ENCODE results near the gene SLC9A7.

Gene SLC9A7

GRCh38 chrX:46754586-46755061, 4.3 kb downstream of the SLC9A7 start:
- Histone ChIP-seq H4K20me1 (ENCODE audit: insufficient read depth, low read length, poor library complexity, severe bottlenecking) (no peaks in the 10 kb centered on the region), H3K36me3 (ENCODE audit: insufficient read depth, low read length) (no peaks in the 10 kb centered on the region), H3F3A (ENCODE audit: low read depth) (no peaks in the 10 kb centered on the region), H3K79me2 (ENCODE audit: insufficient read depth, low read length) (0 out of 2 replicates have a peak, but pooled peaks cover 6% of the 10 kb centered on the region), H3K4me2 (ENCODE audit: low read depth, low read length, poor library complexity, severe bottlenecking) (peak overlapping the region; percentile 43), H2AFZ (ENCODE audit: low read length) (no peak overlapping the region), H3K9me2 (replicated peaks; ENCODE audit: low read depth, low read length) (no peaks in the 10 kb centered on the region), H3K9ac (ENCODE audit: low read depth, low read length, poor library complexity, severe bottlenecking) (peak overlapping the region; percentile 39), H3K4me3 (ENCODE audit: low read length, poor library complexity, severe bottlenecking) (peak overlapping the region; percentile 16), H3K4me1 (ENCODE audit: insufficient read depth, low read length, poor library complexity, severe bottlenecking) (peaks cover 27% of the 10 kb centered on the region), H3K9me3 (ENCODE audit: insufficient read depth, low read depth, low read length) (no peaks in the 10 kb centered on the region), H3K27me3 (ENCODE audit: insufficient read depth, low read length, poor library complexity, severe bottlenecking) (no peaks in the 10 kb centered on the region)
- no peak for TF ChIP-seq EZH2phosphoT487 (IDR thresholded peaks at IDR 0.05; ENCODE audit: borderline replicate concordance)
- TF ChIP-seq CTCF (conservative IDR thresholded peaks at IDR 0.05; ENCODE audit: low read length): no peak

- Histone ChIP-seq H3K9ac (ENCODE audit: low read depth, low read length, poor library complexity, severe bottlenecking) (no peak overlapping the region), H3K4me3 (ENCODE audit: low read length, poor library complexity, severe bottlenecking) (peak overlapping the region; percentile 16)
- TF ChIP-seq EZH2phosphoT487 (IDR thresholded peaks at IDR 0.05; ENCODE audit: borderline replicate concordance) (no peak), CTCF (conservative IDR thresholded peaks at IDR 0.05; ENCODE audit: low read length) (no peak)
These were observed 4.9 kb downstream of the SLC9A7 start for GRCh38 chrX:46754036-46754435.

GRCh38 chrX:46750889-46751288, 8.0 kb downstream of the SLC9A7 start:
- Histone ChIP-seq H3K4me1 (ENCODE audit: insufficient read depth, low read length, poor library complexity, severe bottlenecking) (peaks cover 10% of the 10 kb centered on the region), H3K27me3 (ENCODE audit: insufficient read depth, low read length, poor library complexity, severe bottlenecking) (no peaks in the 10 kb centered on the region), H3K36me3 (ENCODE audit: insufficient read depth, low read length) (no peaks in the 10 kb centered on the region), H3K4me2 (ENCODE audit: low read depth, low read length, poor library complexity, severe bottlenecking) (no peak overlapping the region), H4K20me1 (ENCODE audit: insufficient read depth, low read length, poor library complexity, severe bottlenecking) (no peaks in the 10 kb centered on the region), H3K9me3 (ENCODE audit: insufficient read depth, low read depth, low read length) (no peaks in the 10 kb centered on the region), H3K4me3 (ENCODE audit: low read length, poor library complexity, severe bottlenecking) (no peak overlapping the region), H2AFZ (ENCODE audit: low read length) (no peak overlapping the region), H3K9me2 (replicated peaks; ENCODE audit: low read depth, low read length) (no peaks in the 10 kb centered on the region), H3F3A (ENCODE audit: low read depth) (no peaks in the 10 kb centered on the region), H3K79me2 (ENCODE audit: insufficient read depth, low read length) (no peaks in the 10 kb centered on the region), H3K9ac (ENCODE audit: low read depth, low read length, poor library complexity, severe bottlenecking) (no peak overlapping the region)
- TF ChIP-seq EZH2phosphoT487 (IDR thresholded peaks at IDR 0.05; ENCODE audit: borderline replicate concordance): no peak
- TF ChIP-seq CTCF (conservative IDR thresholded peaks at IDR 0.05; ENCODE audit: low read length): no peak

More at GRCh38 chrX:46754036-46754435, 4.9 kb downstream of the SLC9A7 start:
- H3K4me1 ChIP-seq (ENCODE audit: insufficient read depth, low read length, poor library complexity, severe bottlenecking): peaks cover 25% of the 10 kb centered on the region
- no peaks in the 10 kb centered on the region for H3K36me3 ChIP-seq (ENCODE audit: insufficient read depth, low read length)
- H4K20me1 ChIP-seq (ENCODE audit: insufficient read depth, low read length, poor library complexity, severe bottlenecking): no peaks in the 10 kb centered on the region
- H3K9me3 ChIP-seq (ENCODE audit: insufficient read depth, low read depth, low read length): no peaks in the 10 kb centered on the region
- peak overlapping the region; percentile 43 for H3K4me2 ChIP-seq (ENCODE audit: low read depth, low read length, poor library complexity, severe bottlenecking)
- no peaks in the 10 kb centered on the region for H3K9me2 ChIP-seq (replicated peaks; ENCODE audit: low read depth, low read length)
- H3K27me3 ChIP-seq (ENCODE audit: insufficient read depth, low read length, poor library complexity, severe bottlenecking): no peaks in the 10 kb centered on the region
- H3K79me2 ChIP-seq (ENCODE audit: insufficient read depth, low read length): 0 out of 2 replicates have a peak, but pooled peaks cover 6% of the 10 kb centered on the region
- H3F3A ChIP-seq (ENCODE audit: low read depth): no peaks in the 10 kb centered on the region
- H2AFZ ChIP-seq (ENCODE audit: low read length): no peak overlapping the region

Data from Loucy (cell line).